HG03060 (cell line): Measurements from ENCODE around the gene C1QTNF12.

ENCODE experiments used
- ATAC-seq: cut with Tn5 transposase; IDR thresholded peaks from one replicate; pipeline ENCODE4 v1.9.1; 2021; ENCODE audit warnings: low read depth, moderate number of reproducible peaks; ENCODE audit not compliant: unreplicated experiment

C1QTNF12 gene

DNA sequence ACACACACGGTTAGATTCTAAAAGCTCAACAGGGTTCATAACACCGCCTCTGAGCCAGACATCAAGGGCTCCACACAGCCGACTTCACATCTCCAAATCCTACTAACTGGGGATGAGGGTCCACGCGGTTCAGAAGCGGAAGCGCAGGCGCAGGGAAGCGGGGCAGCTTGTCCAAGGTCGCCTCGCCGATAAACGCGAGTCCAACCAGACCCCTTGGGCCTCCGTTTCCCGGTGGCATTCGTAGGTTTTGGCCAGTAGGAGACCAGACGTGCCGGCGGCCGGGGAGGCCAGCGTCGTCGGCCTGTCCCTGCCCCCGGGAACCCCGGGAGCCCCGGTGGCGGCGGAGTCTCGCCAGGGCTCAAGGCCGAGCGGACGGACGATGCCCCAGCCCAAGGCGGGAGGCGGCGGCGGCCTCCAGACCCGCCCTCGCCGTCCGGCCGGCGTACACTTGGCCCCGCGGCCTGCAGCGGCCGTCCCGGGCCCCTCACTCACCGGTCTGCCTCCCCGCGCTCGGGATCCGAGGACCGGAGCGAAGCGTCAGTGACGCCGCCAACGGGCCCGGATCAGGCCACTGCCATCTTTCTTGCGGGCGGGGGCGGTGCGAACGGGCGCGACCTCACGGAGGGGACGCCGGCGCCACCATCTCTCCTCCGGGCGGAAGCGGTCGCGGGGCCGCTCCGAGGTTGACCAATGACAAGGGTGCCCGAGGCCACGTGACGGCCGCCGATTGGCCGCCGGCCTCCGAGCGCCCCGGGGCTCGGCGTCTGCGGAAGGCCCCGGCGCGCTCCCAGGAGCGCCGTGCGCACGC is 14.9 kb downstream of the C1QTNF12 start, which contains the start of gene SDF4:
Gene SDF4 (minus strand): TSS at position 602 of the 808 bp plus-strand sequence. CDS start 3,229 bp downstream, outside the sequence.
- peak; percentile 79 for ATAC-seq

DNA sequence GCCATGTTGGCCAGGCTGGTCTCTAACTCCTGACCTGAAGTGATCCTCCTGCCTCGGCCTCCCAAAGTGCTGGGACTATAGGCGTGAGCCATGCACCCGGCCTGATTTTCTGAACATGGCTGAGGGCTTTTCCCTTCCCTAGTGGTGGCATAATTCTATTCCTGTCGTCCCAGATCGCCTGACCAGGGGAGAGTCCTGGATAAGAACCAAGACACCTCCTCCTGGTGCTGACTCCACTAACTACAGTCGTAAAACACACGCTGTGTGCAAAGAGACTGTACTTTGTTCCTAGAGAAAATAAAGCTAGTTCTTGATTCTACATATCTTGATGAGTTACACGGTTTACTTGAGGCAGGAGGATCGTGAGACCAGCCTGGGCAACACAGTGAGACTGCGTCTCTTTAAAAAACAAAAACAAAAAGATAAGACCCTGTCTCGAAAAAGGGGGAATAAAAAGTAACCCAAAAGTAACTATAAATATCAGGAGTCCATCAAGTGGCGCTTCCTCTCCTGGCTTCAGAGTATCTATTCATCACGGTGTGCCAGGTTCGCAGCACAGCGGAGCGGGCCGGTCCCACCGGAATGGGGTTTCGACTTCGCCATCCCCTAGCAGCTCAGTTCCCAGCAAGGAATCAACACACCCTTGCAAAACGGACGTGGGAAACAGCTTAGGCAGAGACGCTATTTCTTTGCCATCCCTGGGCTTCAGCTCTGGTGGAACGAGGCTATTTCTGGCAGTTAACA is 15.7 kb downstream of the C1QTNF12 start:
- no peak for ATAC-seq

- ATAC-seq: no peak
Measured at GRCh38 chr1:1229770-1230169, 16.8 kb downstream of the C1QTNF12 start.

GRCh38 chr1:1228596-1229321 is 17.8 kb downstream of the C1QTNF12 start:
- no peak for ATAC-seq

DNA sequence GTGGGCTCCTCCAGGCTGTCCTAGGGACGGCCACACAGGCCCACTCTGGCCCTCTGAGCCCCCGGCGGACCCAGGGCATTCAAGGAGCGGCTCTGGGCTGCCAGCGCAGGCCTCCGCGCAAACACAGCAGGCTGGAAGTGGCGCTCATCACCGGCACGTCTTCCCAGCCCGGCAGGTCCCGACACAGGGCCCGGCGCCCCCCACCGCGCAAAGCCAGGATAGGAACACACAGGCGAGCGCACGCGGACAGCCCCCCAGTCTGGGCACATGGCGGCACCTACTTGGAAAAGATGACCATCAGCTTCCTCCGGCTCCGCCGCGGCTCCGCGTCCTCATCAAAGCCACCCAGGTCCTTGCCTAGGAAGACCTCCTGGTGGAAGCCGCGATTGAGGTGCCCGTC is 18.3 kb downstream of the C1QTNF12 start:
- ATAC-seq: no peak

DNA sequence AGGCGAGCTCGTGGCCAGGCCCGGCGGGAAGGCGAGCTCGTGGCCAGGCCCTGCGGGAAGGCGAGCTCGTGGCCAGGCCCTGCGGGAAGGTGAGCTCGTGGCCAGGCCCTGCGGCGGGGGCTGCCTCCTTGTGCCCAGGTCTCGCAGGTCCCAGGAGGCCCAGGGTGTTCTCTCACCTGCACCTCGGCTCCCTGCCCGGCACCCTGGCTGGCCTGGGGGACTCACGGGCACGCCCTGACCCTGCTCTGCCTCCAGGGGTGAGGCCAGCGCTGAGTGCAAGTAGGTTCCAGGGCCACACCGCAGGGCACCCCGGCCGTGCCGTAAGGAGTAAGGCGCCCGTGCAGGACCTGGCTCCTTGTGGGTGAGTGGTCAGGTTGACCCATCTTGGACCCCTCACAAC is 19.1 kb downstream of the C1QTNF12 start:
- no peak for ATAC-seq

- ATAC-seq: no peak
Measured at GRCh38 chr1:1226566-1227362, 19.8 kb downstream of the C1QTNF12 start.

GRCh38 chr1:1225913-1226312 is 20.6 kb downstream of the C1QTNF12 start:
- no peak for ATAC-seq

DNA sequence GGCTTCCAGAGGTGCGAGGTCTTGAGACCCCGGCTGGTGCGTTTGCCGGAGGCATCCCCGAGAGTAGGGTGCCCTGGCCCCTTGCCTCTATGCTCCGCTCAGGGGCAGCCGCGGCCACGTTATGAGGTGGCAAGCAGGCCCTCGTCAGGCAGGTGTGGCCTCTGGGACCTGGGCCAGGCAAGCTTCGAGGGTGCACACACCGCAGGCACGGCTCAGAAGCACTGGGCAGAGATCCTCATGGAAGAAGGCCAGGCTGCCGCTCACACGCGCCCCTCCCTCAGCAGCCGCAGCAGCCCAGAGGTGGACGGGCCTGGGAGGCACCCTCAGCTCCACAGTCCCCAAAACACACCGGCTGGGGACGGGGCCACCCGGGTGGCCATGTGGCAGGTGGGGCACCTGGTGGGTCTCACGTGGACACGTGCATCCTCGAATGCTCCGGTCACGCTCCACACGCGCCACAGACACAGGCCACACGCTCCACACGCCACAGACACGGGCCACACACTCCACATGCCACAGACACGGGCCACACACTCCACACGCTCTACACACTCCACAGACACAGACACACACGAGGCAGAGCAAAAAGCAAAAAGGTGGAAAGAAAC is 21.2 kb downstream of the C1QTNF12 start:
- ATAC-seq: no peak

DNA sequence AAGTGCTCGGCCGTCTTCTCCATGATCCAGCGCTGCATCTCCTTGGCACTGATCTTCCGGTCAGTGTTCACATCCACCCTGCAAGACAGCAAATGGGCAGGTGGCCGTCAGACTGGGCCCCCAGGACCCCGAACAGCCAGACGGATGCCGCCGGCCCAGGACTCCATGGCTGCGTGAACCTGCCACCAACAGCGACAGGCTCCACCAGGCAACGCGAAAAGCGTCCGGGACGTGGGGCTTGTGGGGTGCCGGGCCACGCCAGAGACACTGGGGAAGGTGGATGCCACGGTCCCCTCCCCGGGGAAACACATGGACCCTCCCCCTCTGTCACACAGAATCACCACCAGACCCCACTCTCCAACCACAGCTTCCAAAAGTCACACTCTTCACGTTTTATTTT is 22.6 kb downstream of the C1QTNF12 start:
- ATAC-seq: no peak

DNA sequence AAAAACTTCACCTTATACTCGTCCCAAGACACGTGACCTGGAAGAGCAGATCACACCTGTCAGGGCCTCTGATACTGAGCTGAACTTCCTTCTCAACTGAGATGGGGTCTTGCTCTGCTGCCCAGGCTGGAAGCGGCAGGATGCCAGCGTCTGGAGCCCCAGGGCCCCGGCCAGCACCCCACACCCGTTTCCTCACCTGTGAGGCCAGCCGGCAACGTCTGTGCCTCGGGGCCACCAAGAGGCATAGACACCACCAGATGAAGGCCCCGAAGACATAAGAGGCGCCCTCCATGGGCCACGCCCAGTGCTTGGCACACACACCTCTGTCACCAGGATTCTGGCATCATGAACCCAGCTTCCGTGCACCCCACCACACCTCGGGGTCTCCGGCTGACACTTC is 23.2 kb downstream of the C1QTNF12 start:
- no peak for ATAC-seq

- ATAC-seq: no peak
Measured at GRCh38 chr1:1222575-1223225, 23.8 kb downstream of the C1QTNF12 start.

DNA sequence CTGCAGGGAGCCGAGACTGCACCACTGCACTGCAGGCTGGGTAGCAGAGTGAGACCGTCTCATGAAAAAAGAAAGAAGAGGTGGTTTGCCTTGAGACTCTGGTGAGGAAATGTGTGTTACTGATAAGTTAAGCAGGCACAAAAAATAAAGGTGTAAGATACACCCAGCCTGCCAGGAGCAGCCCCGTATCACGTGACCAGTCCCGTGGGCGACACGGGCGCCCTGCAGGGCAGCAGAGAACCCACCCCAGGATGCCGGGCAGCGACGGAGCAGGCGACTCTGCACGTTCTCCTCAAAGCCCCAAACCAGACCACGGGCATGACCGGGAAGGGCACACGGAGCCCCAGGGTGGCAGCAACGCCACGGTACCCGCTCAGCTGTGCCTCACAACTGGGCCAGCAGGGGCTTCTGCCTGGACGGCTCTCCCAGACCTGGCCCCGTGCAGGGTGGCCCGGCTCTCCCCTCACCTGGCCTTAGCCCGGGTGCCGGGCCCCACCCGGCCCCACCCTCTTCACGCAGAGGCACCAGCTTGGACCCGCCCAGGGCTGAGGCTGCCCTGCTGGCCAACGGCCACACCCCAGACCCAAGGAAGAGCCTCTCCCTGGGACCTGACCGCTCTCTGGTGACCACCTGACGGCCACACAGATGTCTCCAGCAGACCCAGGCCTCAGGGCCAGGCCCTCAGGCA is 24.5 kb downstream of the C1QTNF12 start:
- no peak for ATAC-seq

DNA sequence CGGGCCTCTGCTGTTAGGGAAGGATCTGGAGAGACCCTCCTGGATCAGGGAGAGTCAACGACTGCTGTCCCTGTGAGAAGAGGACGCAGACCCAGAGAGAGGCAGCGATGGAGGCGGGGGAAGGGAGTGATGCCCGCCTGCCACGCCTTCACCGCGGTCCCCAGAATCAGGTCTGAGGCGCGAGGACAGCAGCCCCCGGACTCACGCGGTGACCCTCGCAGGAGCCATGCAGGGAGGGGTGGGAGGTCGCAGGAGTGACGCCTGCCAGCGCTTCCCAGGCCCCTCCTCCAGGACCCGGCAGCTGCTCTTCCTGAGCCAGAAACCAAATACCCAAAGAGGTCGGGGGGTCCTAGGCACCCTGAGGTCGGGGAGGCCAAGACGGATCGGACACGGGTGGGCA is 26.3 kb downstream of the C1QTNF12 start:
- no peak for ATAC-seq

DNA sequence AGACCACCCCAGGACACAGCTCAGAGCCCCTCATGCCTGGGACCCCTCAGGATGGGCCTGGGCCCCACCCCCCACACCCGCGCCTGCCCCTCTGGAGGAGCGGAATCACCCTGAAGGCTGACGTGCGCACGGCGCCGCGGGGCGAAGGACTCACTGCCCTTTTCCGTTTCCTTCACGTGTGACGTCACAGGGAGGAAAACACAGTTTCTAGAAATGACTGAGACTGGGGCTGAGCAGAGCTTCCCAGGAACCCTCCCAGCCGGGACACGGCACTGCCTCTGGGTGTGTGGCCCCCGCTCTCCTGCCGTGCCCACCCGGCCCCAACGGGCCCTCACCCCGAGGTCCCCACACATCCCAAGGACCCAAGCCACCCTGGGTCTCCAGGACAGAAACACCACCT is 27.2 kb downstream of the C1QTNF12 start:
- ATAC-seq: no peak

- no peak for ATAC-seq
Measured at GRCh38 chr1:1218524-1219200, 27.9 kb downstream of the C1QTNF12 start.

- no peak for ATAC-seq
Measured at GRCh38 chr1:1217621-1218523, 28.6 kb downstream of the C1QTNF12 start.
